Mucosa of descending colon (tissue), 3 donors: ENCODE results near the gene EVI5. TPM values are rescaled to one million over a fixed set of nuclear protein-coding genes. Genes with fewer than 3 reads are reported as not detected.

Source experiments
- ATAC-seq: fragments of 200-7000 bp; cut with Tn5 transposase; one replicate; pipeline ENCODE4 v1.9.1; 2020; ENCODE audit warnings: mild to moderate bottlenecking, moderate library complexity
- DNase-seq, 3 donors: peaks; one replicate each; pipeline ENCODE4 v3.0.0-alpha.2; 2020
- H3K36me3 ChIP-seq: fragments of 200-600 bp; one replicate; pipeline ENCODE4 v1.8.0; 2021; ENCODE audit warnings: low read depth, mild to moderate bottlenecking
- H3K4me1 ChIP-seq: fragments of 200-600 bp; one replicate; pipeline ENCODE4 v1.8.0; 2021; ENCODE audit warnings: low read depth, mild to moderate bottlenecking
- H3K4me3 ChIP-seq: fragments of 200-600 bp; one replicate; pipeline ENCODE4 v1.8.0; 2021; ENCODE audit warnings: mild to moderate bottlenecking
- H3K9me3 ChIP-seq: fragments of 200-600 bp; one replicate; pipeline ENCODE4 v1.8.0; 2021; ENCODE audit warnings: mild to moderate bottlenecking
- intact Hi-C, 2 donors: fragments of 100-400 bp; cut with DNase I in 1 of 2; cut with micrococcal nuclease in 1 of 2; formaldehyde crosslinking; loops; one replicate each; pipeline versions ENCODE4 v1.11.0 to v1.11.1; 2022; cut with DNase I, micrococcal nuclease
- total RNA-seq, 3 donors: library from RNA; stranded (reverse); fragmentation: NEBNext Ultra II Directional in 2 of 3; extraction: Animal tissue kit (Norgen Biotek cat#: 25700) in 2 of 3; gene quantifications; one replicate each; pipeline versions ENCODE4 v1.2.1 to v1.2.4, GENCODE V29; 2021 to 2023
- TF ChIP-seq, protein P1 (sequence below): fragments of 200-600 bp; IDR thresholded peaks from one replicate; pipeline ENCODE4 v1.8.0; 2022; ENCODE audit warnings: antibody characterized with exemption, mild to moderate bottlenecking
- donor health status: DM: no; HTN: no; CAD: no; lungs with moderate emphysema.
- donor health status: DM: no; HTN: no; CAD: no.
- donor health status: DM: no; HTN: yes; CAD: no.

Gene EVI5
- total RNA-seq, 3 donors from 2014 or later = 32.3 to 52.4 (median 33.5) TPM

DNA sequence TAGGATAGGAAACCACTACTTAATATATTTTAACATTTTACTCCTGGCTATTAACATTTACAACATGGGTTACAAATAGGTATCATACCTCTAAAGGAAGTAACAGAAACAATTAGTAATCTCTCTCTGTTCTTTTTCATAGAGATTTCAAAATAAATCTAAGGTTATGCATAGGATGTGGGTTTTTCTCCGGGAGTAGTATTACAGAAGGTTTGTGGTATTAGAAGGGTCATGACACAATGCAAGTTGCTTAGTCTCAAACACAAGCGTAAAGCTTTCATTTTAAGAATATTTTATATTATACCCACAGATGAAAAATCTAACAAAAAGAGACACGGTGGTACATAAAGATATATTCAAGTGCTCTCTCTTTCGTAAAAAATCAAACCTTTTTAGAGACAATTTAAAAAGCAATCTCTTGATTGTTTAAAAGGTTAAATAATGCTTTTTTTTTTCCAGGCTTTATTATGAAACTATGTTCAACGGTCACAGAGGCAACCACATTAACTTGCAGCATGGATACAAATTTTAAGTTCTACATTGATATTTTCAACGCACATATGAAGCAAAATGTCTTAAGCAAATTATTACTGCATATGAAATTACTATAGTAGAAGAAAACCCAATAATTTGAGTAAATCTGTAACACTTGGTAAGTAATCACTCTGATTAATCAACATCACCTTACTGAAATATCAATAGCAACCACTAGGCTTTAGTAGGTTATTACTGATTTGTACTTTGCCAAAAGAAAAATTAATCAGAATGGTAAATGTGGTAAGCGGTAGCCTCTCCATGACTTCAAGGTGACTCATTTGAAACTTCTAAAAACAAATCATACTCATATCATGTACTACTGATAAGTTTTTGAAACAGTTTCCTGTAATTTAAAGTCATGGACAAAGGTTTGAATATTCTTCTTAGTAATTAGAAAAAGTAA, 200.8 kb downstream of the EVI5 start:
- ATAC-seq (peak; percentile 70), DNase-seq (no peak)
- Histone ChIP-seq H3K9me3 (no peaks in the 10 kb centered on the region), H3K4me3 (no peak overlapping the region), H3K36me3 (no peaks in the 10 kb centered on the region), H3K4me1 (no peaks in the 10 kb centered on the region)
- intact Hi-C loops = no loop called here
- TF ChIP-seq, protein P1, sequence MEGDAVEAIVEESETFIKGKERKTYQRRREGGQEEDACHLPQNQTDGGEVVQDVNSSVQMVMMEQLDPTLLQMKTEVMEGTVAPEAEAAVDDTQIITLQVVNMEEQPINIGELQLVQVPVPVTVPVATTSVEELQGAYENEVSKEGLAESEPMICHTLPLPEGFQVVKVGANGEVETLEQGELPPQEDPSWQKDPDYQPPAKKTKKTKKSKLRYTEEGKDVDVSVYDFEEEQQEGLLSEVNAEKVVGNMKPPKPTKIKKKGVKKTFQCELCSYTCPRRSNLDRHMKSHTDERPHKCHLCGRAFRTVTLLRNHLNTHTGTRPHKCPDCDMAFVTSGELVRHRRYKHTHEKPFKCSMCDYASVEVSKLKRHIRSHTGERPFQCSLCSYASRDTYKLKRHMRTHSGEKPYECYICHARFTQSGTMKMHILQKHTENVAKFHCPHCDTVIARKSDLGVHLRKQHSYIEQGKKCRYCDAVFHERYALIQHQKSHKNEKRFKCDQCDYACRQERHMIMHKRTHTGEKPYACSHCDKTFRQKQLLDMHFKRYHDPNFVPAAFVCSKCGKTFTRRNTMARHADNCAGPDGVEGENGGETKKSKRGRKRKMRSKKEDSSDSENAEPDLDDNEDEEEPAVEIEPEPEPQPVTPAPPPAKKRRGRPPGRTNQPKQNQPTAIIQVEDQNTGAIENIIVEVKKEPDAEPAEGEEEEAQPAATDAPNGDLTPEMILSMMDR = no peak

DNA sequence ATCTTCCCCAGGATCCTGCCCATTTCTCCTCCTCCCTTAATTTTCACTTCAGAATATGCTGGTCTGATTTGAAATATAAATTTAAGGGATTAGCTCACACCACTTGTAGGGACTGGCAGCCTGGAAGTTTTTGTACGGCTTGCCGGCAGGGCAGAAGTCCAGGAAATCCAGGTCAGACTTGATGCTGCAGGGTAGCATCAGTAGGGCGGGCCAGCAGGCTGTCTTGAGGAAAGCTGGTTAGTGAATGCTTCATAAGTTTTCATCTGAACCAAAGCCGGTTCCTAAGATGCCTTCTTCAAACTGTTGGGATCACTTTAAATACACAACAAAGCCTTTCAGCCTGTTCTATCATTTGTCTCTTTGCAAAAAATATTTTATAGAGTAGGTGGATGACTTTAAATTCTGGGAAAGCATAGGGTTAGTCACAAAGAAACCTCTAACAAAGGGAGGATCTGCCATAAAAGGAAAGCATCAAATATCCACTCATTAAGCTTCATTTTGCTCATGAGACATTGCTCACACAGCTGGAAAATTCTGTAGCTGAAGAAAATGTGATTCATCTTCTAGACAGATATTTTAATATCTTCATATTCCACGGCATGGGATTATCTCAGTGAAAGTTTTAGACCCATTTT, 207.5 kb downstream of the EVI5 start:
- no peaks in the 10 kb centered on the region for H3K9me3 ChIP-seq
- ATAC-seq = no peak
- no peaks in the 10 kb centered on the region for H3K36me3 ChIP-seq
- intact Hi-C loops = no loop called here
- TF ChIP-seq, protein P1 = no peak
- H3K4me3 ChIP-seq = no peak overlapping the region
- DNase-seq = no peak
- no peaks in the 10 kb centered on the region for H3K4me1 ChIP-seq

DNA sequence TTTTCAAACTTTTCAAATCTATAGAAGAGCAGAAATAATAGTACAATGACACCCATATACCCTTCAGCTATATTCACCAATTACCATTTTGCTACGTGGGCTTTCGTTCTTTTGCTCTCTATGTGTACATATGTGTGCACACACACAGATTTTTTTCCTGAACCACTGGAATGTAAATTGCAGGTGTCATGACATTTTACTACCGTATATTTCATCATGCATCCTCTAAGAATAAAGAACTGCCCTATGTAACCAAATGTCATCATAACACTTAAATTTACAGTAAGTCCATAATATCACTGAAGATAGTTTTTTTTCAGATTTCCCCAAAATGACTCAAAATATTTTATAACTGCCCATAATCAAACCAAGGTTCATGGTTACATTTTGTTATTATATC, 209.8 kb downstream of the EVI5 start:
- no peak for ATAC-seq
- intact Hi-C loops = no loop called here
- no peaks in the 10 kb centered on the region for H3K4me1 ChIP-seq
- H3K36me3 ChIP-seq = no peaks in the 10 kb centered on the region
- H3K9me3 ChIP-seq = no peaks in the 10 kb centered on the region
- TF ChIP-seq, protein P1 = no peak
- no peak overlapping the region for H3K4me3 ChIP-seq
- DNase-seq = no peak

DNA sequence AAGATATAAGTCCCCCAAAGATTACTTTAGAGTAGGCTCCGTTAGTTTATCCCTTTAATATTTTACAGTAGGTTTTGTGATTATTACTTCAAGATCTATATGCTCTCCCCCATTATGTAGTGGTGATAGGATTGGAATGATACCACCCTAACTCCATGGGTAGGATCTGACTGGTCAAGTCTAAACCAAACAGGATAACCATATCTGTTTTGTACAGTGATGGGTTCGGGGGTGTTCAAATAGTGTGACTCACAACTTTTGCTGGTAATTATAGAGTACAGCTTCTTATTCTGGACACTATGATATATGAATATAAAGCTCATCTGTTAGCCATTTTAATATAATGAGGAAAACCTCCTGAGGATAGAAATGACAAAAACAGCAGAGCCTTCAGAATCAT, 212.4 kb downstream of the EVI5 start:
- Histone ChIP-seq H3K9me3 (no peaks in the 10 kb centered on the region), H3K4me3 (no peak overlapping the region), H3K36me3 (no peaks in the 10 kb centered on the region), H3K4me1 (no peaks in the 10 kb centered on the region)
- intact Hi-C loops = no loop called here
- no peak for ATAC-seq
- TF ChIP-seq, protein P1 = no peak
- DNase-seq = no peak

DNA sequence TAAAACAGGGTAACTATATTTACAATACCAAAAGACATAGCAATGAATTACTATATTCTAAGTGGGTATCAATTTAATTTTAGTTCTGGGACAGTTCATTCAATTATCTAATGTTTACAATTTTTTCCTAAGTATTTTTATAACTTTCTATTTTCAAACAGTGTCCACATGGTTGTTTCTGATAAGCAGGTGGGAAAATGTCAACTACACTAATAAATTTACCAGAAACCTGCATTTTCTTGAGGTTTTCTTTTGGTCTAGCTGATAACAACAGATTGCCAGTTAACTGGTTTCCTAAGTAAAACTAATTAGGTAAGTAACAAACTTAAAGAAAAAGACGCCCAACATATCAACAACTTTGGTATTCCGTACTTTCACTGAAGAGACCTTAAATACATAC, 213.3 kb downstream of the EVI5 start:
- intact Hi-C loops = no loop called here
- Histone ChIP-seq H3K36me3 (no peaks in the 10 kb centered on the region), H3K4me3 (no peak overlapping the region), H3K9me3 (no peaks in the 10 kb centered on the region), H3K4me1 (no peaks in the 10 kb centered on the region)
- TF ChIP-seq, protein P1 = no peak
- ATAC-seq = no peak
- no peak for DNase-seq
